22Rv1 (cell line): ENCODE results near the gene LTBP2.
A peak's percentile ranks its signal among the peaks of the same experiment; 100 is the strongest.

Experiments
- CTCF ChIP-seq: fragments of 450-650 bp; IDR thresholded peaks from 2 replicates; pipeline ENCODE4 v1.5.1; 2017; ENCODE audit warnings: mild to moderate bottlenecking
- ZFX ChIP-seq: fragments of 450-650 bp; IDR thresholded peaks from 2 replicates; pipeline ENCODE4 v1.6.1; 2017; ENCODE audit warnings: antibody characterized with exemption, borderline replicate concordance

- TF ChIP-seq CTCF (peak; percentile 85), ZFX (no peak)
These were observed 132.9 kb downstream of the LTBP2 start for GRCh38 chr14:74478996-74479635.
